Measurements from ENCODE around the gene HASPIN. TPM values are rescaled to one million over a fixed set of nuclear protein-coding genes. Genes with fewer than 3 reads are reported as not detected.
A peak's percentile ranks its signal among the peaks of the same experiment; 100 is the strongest.
"Not testable (repeated sequence)": the region's sequence is repeated elsewhere in the genome, so short reads cannot be mapped to it uniquely, and the experiment has no call there.

The HASPIN gene
- total RNA-seq, 4 donors from 2014 or later: 0.13 to 0.15 TPM; not detected in 2

DNA sequence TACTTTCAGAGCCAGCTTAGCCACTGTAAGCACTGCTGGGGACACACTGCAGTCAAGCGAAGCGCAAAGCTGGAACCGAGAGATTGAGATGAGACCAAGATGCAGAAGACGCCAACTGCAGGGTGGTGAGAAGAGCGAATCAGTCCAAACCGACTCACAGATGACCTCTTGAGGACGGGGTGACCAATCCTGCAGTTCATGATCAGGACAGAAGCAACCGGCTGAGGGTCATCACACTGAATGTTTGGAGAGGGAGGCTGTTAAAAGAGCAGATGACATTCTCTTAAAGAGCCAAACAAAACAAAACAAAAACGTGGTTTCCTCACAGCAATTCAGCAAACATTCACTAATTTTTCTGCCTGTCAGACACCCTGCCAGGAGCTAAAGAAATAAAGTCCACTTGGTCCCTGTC is 8.5 kb downstream of the HASPIN start:
- Histone ChIP-seq H3K4me1 (peaks cover 0 to 1% (median 0%) of the 10 kb centered on the region in 3 donors), H3K27ac (no peak overlapping the region), H3K9me3 (no peaks in the 10 kb centered on the region), H3K27me3 (peaks cover 12% of the 10 kb centered on the region), H3K4me3 (no peak overlapping the region), H3K36me3 (no peaks in the 10 kb centered on the region)
- TF ChIP-seq POLR2A (IDR thresholded peaks at IDR 0.05): no peak
- no peak for TF ChIP-seq EP300 (IDR thresholded peaks at IDR 0.05)
- TF ChIP-seq, protein P1, sequence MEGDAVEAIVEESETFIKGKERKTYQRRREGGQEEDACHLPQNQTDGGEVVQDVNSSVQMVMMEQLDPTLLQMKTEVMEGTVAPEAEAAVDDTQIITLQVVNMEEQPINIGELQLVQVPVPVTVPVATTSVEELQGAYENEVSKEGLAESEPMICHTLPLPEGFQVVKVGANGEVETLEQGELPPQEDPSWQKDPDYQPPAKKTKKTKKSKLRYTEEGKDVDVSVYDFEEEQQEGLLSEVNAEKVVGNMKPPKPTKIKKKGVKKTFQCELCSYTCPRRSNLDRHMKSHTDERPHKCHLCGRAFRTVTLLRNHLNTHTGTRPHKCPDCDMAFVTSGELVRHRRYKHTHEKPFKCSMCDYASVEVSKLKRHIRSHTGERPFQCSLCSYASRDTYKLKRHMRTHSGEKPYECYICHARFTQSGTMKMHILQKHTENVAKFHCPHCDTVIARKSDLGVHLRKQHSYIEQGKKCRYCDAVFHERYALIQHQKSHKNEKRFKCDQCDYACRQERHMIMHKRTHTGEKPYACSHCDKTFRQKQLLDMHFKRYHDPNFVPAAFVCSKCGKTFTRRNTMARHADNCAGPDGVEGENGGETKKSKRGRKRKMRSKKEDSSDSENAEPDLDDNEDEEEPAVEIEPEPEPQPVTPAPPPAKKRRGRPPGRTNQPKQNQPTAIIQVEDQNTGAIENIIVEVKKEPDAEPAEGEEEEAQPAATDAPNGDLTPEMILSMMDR (IDR thresholded peaks at IDR 0.05): no peak
- TF ChIP-seq POLR2AphosphoS5 (IDR thresholded peaks at IDR 0.05): no peak
- WGBS, 2 donors (ENCODE audit: low coverage in 1 of 2): 28 to 36% methylated on average over 6 to 8 of the region's 9 CpGs
- ATAC-seq: peak; percentile 50

DNA sequence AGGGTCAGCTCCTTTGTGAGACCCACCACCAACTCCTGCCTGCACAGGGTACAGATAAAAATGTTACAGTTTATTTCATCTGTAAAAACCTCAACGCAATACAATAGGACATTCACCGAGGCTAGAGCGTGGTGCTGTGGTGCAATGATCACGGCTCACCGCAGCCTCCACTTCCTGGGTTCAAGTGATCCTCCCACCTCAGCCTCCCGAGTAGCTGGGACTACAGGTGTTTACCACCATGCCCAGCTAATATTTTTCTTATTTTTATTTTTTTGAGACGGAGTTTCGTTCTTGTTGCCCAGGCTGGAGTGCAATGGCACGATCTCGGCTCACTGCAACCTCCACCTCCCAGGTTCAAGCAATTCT is 11.2 kb downstream of the HASPIN start:
- H3K27ac ChIP-seq, H3K9me3 ChIP-seq, H3K36me3 ChIP-seq, ATAC-seq, H3K4me3 ChIP-seq: not testable (repeated sequence)
- peaks cover 6 to 21% (median 12%) of the 10 kb centered on the region in 3 donors for H3K4me1 ChIP-seq
- WGBS, 2 donors (ENCODE audit: low coverage in 1 of 2): 87 to 90% methylated on average over 6 to 10 of the region's 10 CpGs
- H3K27me3 ChIP-seq: peaks cover 12% of the 10 kb centered on the region

DNA sequence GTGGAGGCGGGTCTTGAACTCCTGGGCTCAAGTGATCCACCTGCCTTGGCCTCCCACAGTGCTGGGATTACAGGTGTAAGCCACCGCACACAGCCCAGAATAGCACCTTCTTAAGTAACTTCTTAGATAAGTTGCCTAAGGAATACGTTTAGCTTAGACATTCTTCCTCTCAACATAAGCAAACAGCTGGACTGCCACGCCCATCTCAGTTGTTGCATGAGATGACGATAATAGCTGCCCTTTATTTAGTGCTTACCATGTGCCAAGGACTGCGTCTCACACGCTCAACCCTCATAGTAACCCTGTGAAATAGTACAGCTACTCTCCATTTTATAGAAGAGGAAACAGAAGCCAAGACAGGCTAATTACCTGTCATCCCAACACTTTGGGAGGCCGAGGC is 11.8 kb downstream of the HASPIN start:
- Histone ChIP-seq H3K27ac (no peak overlapping the region), H3K4me3 (no peak overlapping the region), H3K27me3 (peaks cover 5% of the 10 kb centered on the region), H3K4me1 (peaks cover 6 to 21% (median 12%) of the 10 kb centered on the region in 3 donors), H3K9me3 (no peaks in the 10 kb centered on the region), H3K36me3 (no peaks in the 10 kb centered on the region)
- ATAC-seq: no peak
- TF ChIP-seq POLR2A (IDR thresholded peaks at IDR 0.05) (no peak), POLR2AphosphoS5 (IDR thresholded peaks at IDR 0.05) (no peak), EP300 (IDR thresholded peaks at IDR 0.05) (no peak)
- TF ChIP-seq, protein P1 (IDR thresholded peaks at IDR 0.05): no peak
- 66 to 100% methylated on average over 1 to 6 of the region's 8 CpGs for WGBS, 2 donors (ENCODE audit: low coverage in 1 of 2)

DNA sequence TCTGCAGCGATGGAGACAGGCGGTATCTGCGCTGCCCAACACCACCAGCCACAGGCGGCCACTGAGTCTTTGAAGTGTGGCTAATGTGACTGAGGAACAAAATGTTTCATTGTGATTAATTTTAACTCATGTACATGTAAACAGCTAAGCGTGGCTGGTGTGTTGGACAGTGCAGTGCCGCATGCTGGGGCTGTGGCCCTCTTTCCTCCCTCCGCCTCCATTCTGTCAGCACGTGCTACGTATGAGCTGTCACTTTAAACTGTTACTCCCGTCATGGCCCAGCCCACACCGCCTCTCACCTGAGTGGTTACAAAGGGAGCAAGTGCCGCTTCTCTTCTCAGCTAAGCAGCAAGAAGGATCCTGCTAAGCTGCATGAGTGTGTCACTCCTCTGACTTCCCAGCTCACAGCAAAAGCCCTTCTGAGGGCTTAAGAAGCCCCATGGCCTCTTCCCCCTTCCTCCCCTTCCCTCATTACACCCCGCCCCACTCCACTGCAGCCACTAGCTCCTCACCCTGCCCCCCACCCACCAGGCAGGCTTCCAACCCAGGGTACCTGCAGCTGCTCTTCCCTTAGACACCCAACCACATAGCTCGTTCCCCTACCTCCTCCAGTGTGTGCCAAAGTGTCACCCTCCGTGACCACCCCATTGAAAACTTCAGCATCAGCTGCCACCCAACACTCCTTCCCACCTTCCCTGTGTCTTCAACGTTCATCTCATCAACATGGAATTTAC is 15.0 kb downstream of the HASPIN start:
- 50 to 68% methylated on average over 4 to 8 of the region's 16 CpGs for WGBS, 2 donors (ENCODE audit: low coverage in 1 of 2)
- Histone ChIP-seq H3K4me3 (peak overlapping the region in 1 of 2 donors; percentile 33), H3K27ac (peak overlapping the region in 3 of 4 donors; percentile 22 to 75 (median 46)), H3K36me3 (no peaks in the 10 kb centered on the region), H3K9me3 (no peaks in the 10 kb centered on the region), H3K27me3 (no peaks in the 10 kb centered on the region), H3K4me1 (peaks cover 6 to 21% (median 12%) of the 10 kb centered on the region in 3 donors)
- ATAC-seq: peak; percentile 23
- peak; percentile 33 for TF ChIP-seq POLR2AphosphoS5 (IDR thresholded peaks at IDR 0.05)
- TF ChIP-seq POLR2A (IDR thresholded peaks at IDR 0.05): no peak

DNA sequence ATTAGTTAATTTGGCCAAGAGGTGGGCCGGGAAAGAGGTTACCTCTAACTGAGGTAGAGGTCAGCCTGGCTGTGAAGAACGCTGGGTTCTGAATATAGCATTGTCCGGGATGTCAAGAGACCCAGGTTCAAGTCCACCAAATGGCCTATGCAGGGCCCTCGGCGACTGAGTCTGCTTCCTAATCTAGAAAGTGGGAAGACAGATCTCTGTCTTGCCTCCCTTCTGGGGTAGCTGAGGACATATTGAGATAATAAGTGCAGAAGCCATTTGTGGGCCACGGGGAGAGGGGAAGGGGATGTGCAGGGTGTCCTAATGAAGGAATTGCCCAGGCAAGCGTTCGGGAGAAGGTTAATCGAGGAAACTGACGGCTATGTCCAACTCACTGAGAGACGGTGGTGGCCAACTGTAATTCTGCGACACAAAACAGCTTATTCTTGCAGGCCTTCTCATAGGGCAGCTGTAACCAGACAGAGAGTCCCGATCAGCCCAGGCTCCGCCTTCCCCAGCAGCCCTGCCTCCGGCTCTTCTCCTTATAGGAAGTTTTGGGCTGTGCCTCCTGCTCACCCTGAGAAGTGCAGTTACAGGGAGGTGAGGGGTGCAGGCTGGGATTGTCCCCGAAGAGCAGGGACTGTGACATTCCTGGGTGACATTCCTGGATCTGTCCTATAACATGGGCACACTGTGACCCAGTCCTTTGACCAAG is 15.9 kb downstream of the HASPIN start:
- no peak for ATAC-seq
- Histone ChIP-seq H3K27ac (no peak overlapping the region), H3K9me3 (no peaks in the 10 kb centered on the region), H3K36me3 (no peaks in the 10 kb centered on the region), H3K4me1 (peaks cover 6 to 21% (median 12%) of the 10 kb centered on the region in 3 donors), H3K4me3 (no peak overlapping the region), H3K27me3 (no peaks in the 10 kb centered on the region)
- TF ChIP-seq POLR2A (IDR thresholded peaks at IDR 0.05) (no peak), EP300 (IDR thresholded peaks at IDR 0.05) (no peak), POLR2AphosphoS5 (IDR thresholded peaks at IDR 0.05) (no peak)
- WGBS, 2 donors (ENCODE audit: low coverage in 1 of 2): 85 to 87% methylated on average over 11 to 12 of the region's 16 CpGs

DNA sequence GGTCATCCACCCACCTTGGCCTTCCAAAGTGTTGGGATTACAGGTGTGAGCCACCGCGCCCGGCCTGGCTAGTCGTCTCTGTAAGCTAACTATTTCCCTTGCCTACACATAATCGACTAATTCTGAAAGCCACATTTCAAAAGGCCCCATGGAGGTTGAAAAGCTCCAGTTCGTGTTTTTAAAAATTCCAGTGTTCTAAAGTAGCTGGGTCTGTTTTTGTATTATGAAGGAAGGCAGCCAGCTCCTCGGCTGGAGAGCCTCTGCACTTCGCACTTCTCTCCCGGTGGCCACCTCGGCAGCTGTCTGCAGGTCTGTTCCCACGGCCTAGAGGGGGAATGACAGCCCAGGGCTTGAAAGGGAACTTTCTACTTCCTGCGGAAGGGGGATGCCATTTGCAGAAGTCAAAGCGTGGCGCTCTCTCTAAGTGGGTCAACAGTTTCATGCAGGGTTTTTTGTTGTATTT is 16.9 kb downstream of the HASPIN start:
- WGBS, 2 donors (ENCODE audit: low coverage in 1 of 2): 62 to 86% methylated on average over 1 to 11 of the region's 14 CpGs
- H3K4me1 ChIP-seq: peaks cover 6 to 21% (median 12%) of the 10 kb centered on the region in 3 donors
- TF ChIP-seq EP300 (IDR thresholded peaks at IDR 0.05) (no peak), POLR2A (IDR thresholded peaks at IDR 0.05) (no peak), POLR2AphosphoS5 (IDR thresholded peaks at IDR 0.05) (no peak)
- TF ChIP-seq, protein P1 (IDR thresholded peaks at IDR 0.05): no peak
- no peaks in the 10 kb centered on the region for H3K27me3 ChIP-seq
- H3K4me3 ChIP-seq: no peak overlapping the region
- ATAC-seq: no peak
- H3K27ac ChIP-seq: no peak overlapping the region
- no peaks in the 10 kb centered on the region for H3K9me3 ChIP-seq
- no peaks in the 10 kb centered on the region for H3K36me3 ChIP-seq

Measured in gastroesophageal sphincter (tissue), 4 donors.